Measurements from ENCODE around the gene CELF2. TPM values are rescaled to one million over a fixed set of nuclear protein-coding genes. Genes with fewer than 3 reads are reported as not detected.

Gene CELF2
- total and polyA plus RNA-seq, 2 of the 4 experiments (the other 2 are of a cell fraction): 3.5 to 6.6 TPM

GRCh38 chr10:11339660-11340059, 322.0 kb downstream of the CELF2 start:
- Histone ChIP-seq H2BK120ac (ENCODE audit: low read depth, low read length) (no peak overlapping the region), H3K9me3 (ENCODE audit: control insufficient read depth, insufficient read depth, low read length) (0 out of 2 replicates have a peak, but pooled peaks cover 2% of the 10 kb centered on the region), H3K27ac (ENCODE audit: insufficient read depth, low read length) (no peak overlapping the region), H4K8ac (ENCODE audit: low read depth in 2 of 2, low read length in 2 of 2) (no peak overlapping the region), H2BK5ac (ENCODE audit: low read depth, low read length, poor library complexity, severe bottlenecking) (no peak overlapping the region), H3K9ac (ENCODE audit: low read depth, low read length) (no peak overlapping the region), H4K5ac (ENCODE audit: low read depth, low read length) (no peak overlapping the region), H3K9me1 (ENCODE audit: insufficient read depth, low read length) (no peaks in the 10 kb centered on the region), H3K4me1 (ENCODE audit: control insufficient read depth, insufficient read depth, low read length) (no peaks in the 10 kb centered on the region; the same call in 1 of the 2 replicates), H3K23ac (ENCODE audit: low read depth, low read length) (no peak overlapping the region), H3K36me3 (ENCODE audit: control insufficient read depth, insufficient read depth, low read length) (no peaks in the 10 kb centered on the region), H3K18ac (ENCODE audit: low read depth, low read length) (no peak overlapping the region), H2AK5ac (ENCODE audit: low read depth, low read length) (no peak overlapping the region), H4K20me1 (ENCODE audit: insufficient read depth, low read length) (no peaks in the 10 kb centered on the region), H3K27me3 (ENCODE audit: control insufficient read depth, insufficient read depth, low read length) (no peaks in the 10 kb centered on the region; the same call in none of the 2 replicates), H4K91ac (ENCODE audit: insufficient read depth, low read depth, low read length) (no peak overlapping the region), H3K4me3 (ENCODE audit: insufficient read depth, low read depth, low read length) (no peak overlapping the region), H3K79me1 (ENCODE audit: low read depth in 1 of 2, low read length in 2 of 2) (no peaks in the 10 kb centered on the region), H2AK9ac (replicated peaks; ENCODE audit: low read depth, low read length, poor library complexity) (no peak overlapping the region), H3K14ac (replicated peaks; ENCODE audit: low read depth, low read length) (no peak overlapping the region), H3K56ac (ENCODE audit: extremely low read depth, insufficient read depth, low read length) (no peak overlapping the region), H3K4me2 (ENCODE audit: low read depth, low read length) (no peak overlapping the region), H2AFZ (replicated peaks; ENCODE audit: low read length, poor library complexity) (no peak overlapping the region), H2BK15ac (ENCODE audit: low read depth, low read length) (no peak overlapping the region), H2BK20ac (ENCODE audit: low read depth, low read length) (no peak overlapping the region), H3K4ac (ENCODE audit: low read depth, low read length) (no peak overlapping the region)
- in situ Hi-C loops (cut with MboI; ENCODE audit: low sequenced_read_pairs): no loop called here
- CTCF ChIA-PET: no interaction called here
- DNase-seq (no peak), ATAC-seq (ENCODE audit: low read depth) (no peak)
- dilution Hi-C loops (cut with HindIII; ENCODE audit: low sequenced_read_pairs, unreplicated experiment): no loop called here
- WGBS, 2 experiments (ENCODE audit: extremely low coverage in 2 of 2, insufficient read length in 1 of 2): 73% methylated on average over 2 of the region's 18 CpGs; no CpG with 5 or more reads in 1 of the 2 experiments
- no peak for TF ChIP-seq POLR2A (IDR thresholded peaks at IDR 0.05; ENCODE audit: low read depth, low read length)
- TF ChIP-seq MAFK (IDR thresholded peaks at IDR 0.05; ENCODE audit: low read depth, low read length): no peak
- intact Hi-C loops (cut with micrococcal nuclease): no loop called here
- POLR2A ChIA-PET (ENCODE audit: unreplicated experiment): no interaction called here
- no TSS peak for BruUV-seq (replicated peaks)
